Left lung (tissue), 10 donors: ENCODE results near the gene RBM22. TPM values are rescaled to one million over a fixed set of nuclear protein-coding genes. Genes with fewer than 3 reads are reported as not detected.

Experiments used
- ATAC-seq: fragments of 200-7000 bp; cut with Tn5 transposase; one replicate; pipeline ENCODE4 v1.9.1; 2020; ENCODE audit warnings: moderate library complexity
- DNase-seq, 4 donors: peaks; one replicate each; pipeline ENCODE4 v3.0.0-alpha.2; 2013 to 2020
- H3K27ac ChIP-seq, 2 donors: fragments of 200-600 bp; sonication (generic) in 1 of 2; one replicate each; pipeline versions ENCODE4 v1.5.0 to v1.8.0; 2020 to 2021
- H3K27me3 ChIP-seq, 2 donors: fragments of 200-600 bp; sonication (generic) in 1 of 2; one replicate each; pipeline versions ENCODE4 v1.5.0 to v1.8.0; 2020 to 2021
- H3K36me3 ChIP-seq, 2 donors: fragments of 200-600 bp; sonication (generic) in 1 of 2; one replicate each; pipeline versions ENCODE4 v1.5.0 to v1.8.0; 2020 to 2021
- H3K4me1 ChIP-seq, 2 donors: fragments of 200-600 bp; one replicate each; pipeline ENCODE4 v1.8.0; 2021
- H3K4me3 ChIP-seq, 2 donors: fragments of 200-600 bp; sonication (generic) in 1 of 2; one replicate each; pipeline versions ENCODE4 v1.5.0 to v1.8.0; 2020 to 2021; ENCODE audit warnings: mild to moderate bottlenecking in 1 of 2
- H3K9me3 ChIP-seq, 2 donors: fragments of 200-600 bp; sonication (generic) in 1 of 2; one replicate each; pipeline versions ENCODE4 v1.5.0 to v1.8.0; 2020 to 2021
- intact Hi-C, 2 donors: fragments of 100-400 bp; cut with DNase I; formaldehyde crosslinking; loops; one replicate each; pipeline versions ENCODE4 v1.11.2 to v1.14.2; 2022
- polyA plus RNA-seq, 6 donors: library from polyadenylated mRNA; unstranded; fragments of 120-200 nt; gene quantifications; one replicate each; pipeline ENCODE4 v1.2.1, GENCODE V29; 2013; ENCODE audit not compliant: insufficient read length in 6 of 6
- total RNA-seq, 2 donors: library from RNA; stranded (reverse); fragmentation: NEBNext Ultra II Directional; extraction: Animal tissue kit (Norgen Biotek cat#: 25700); gene quantifications; one replicate each; pipeline ENCODE4 v1.2.1, GENCODE V29; 2021
- TF ChIP-seq, protein P1 (sequence below), 2 donors: fragments of 200-600 bp; sonication (generic) in 1 of 2; IDR thresholded peaks; one replicate each; pipeline versions ENCODE4 v1.5.0 to v1.8.0; 2021; ENCODE audit warnings: antibody characterized with exemption in 2 of 2
- donor health status: DM: no; HTN: yes; CAD: no.
- donor health status: DM: no; HTN: no; CAD: no.

Gene RBM22
- total and polyA plus RNA-seq, 8 donors: 36.4 to 81.0 (median 76.8) TPM

DNA sequence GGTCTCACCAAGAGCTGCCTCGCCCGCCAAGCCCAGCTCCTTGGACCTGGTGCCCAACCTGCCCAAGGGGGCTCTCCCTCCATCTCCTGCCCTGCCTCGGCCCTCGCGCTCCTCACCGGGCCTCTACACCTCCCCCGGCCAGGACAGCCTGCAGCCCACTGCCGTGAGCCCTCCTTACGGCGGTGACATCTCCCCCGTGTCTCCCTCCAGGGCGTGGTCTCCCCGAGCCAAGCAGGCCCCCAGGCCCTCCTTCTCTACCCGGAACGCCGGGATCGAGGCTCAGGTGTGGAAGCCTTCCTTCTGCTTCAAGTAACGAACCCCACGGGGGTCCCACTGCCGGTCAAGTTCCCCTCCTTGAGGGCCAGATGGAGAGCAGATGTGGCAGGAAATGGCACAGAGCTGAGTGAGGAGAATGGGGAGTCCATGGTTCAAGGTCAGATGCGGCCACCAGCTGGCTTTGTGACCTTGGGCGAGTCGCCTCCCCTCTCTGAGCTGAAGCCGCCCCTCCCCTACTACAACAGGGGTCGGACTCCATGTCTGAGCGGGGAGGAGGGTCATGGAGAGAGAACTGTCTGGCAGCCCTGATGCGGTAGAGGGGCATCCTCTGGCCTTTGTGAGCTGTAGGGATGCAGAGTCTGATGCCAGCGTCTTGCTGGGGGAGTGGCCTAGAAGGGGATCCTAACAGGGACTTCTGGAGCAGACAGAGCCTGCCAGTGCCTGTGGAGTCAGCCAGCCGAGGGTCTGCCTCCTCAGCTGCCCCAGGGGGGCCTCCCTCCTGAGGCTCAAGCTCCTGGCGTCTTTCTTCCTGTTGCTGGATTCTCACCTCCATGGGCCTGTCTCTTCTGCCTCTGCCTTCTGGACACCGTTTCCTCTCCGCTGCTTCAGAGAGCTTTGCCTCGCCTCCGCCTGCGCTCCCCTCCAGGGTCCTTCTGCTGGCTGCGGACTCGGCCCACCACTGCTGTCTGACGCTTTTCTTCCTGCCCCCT is 50.5 kb downstream of the RBM22 start:
- peak in 1 of 4 donors; percentile 24 for DNase-seq
- no peak for ATAC-seq
- no peak overlapping the region for H3K4me3 ChIP-seq
- intact Hi-C loops: no loop called here
- TF ChIP-seq, protein P1, sequence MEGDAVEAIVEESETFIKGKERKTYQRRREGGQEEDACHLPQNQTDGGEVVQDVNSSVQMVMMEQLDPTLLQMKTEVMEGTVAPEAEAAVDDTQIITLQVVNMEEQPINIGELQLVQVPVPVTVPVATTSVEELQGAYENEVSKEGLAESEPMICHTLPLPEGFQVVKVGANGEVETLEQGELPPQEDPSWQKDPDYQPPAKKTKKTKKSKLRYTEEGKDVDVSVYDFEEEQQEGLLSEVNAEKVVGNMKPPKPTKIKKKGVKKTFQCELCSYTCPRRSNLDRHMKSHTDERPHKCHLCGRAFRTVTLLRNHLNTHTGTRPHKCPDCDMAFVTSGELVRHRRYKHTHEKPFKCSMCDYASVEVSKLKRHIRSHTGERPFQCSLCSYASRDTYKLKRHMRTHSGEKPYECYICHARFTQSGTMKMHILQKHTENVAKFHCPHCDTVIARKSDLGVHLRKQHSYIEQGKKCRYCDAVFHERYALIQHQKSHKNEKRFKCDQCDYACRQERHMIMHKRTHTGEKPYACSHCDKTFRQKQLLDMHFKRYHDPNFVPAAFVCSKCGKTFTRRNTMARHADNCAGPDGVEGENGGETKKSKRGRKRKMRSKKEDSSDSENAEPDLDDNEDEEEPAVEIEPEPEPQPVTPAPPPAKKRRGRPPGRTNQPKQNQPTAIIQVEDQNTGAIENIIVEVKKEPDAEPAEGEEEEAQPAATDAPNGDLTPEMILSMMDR (IDR thresholded peaks at IDR 0.05): no peak
- H3K9me3 ChIP-seq: no peaks in the 10 kb centered on the region
- no peaks in the 10 kb centered on the region for H3K27me3 ChIP-seq
- H3K36me3 ChIP-seq: peaks cover 0 to 30% of the 10 kb centered on the region in 2 donors
- peaks cover under 1 to 13% of the 10 kb centered on the region in 2 donors for H3K4me1 ChIP-seq
- H3K27ac ChIP-seq: no peak overlapping the region

DNA sequence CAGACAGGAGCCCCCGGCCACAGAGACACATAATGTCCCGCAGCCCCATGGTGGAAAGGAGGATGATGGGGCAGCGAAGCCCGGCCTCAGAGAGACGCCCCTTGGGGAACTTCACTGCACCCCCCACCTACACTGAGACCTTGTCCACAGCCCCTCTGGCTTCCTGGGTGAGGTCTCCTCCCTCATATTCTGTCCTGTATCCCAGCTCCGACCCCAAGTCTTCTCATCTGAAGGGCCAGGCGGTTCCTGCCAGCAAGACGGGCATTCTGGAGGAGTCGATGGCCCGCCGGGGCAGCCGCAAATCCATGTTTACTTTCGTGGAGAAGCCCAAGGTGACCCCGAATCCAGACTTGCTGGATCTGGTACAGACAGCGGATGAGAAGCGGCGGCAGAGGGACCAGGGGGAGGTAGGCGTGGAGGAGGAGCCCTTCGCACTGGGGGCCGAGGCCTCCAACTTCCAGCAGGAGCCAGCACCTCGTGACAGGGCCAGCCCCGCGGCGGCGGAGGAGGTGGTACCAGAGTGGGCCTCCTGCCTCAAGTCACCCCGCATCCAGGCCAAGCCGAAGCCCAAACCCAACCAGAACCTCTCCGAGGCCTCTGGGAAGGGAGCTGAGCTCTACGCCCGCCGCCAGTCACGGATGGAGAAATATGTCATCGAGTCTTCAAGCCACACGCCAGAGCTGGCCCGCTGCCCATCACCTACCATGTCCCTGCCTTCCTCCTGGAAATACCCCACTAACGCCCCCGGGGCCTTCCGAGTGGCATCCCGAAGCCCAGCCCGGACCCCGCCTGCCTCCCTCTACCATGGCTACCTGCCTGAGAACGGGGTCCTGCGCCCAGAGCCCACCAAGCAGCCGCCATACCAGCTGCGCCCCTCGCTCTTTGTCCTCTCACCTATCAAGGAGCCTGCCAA is 51.5 kb downstream of the RBM22 start:
- ATAC-seq: no peak
- no peak overlapping the region for H3K27ac ChIP-seq
- H3K36me3 ChIP-seq: peaks cover 0 to 30% of the 10 kb centered on the region in 2 donors
- DNase-seq: no peak
- intact Hi-C loops: loop anchor here in 1 of 2 donors (10.0 kb wide), 1 partner anchor 75 kb away; no protein-coding TSS in a partner anchor
- no peaks in the 10 kb centered on the region for H3K9me3 ChIP-seq
- no peaks in the 10 kb centered on the region for H3K27me3 ChIP-seq
- no peak overlapping the region for H3K4me3 ChIP-seq
- peaks cover 10 to 23% of the 10 kb centered on the region in 2 donors for H3K4me1 ChIP-seq
- TF ChIP-seq, protein P1 (IDR thresholded peaks at IDR 0.05): no peak

DNA sequence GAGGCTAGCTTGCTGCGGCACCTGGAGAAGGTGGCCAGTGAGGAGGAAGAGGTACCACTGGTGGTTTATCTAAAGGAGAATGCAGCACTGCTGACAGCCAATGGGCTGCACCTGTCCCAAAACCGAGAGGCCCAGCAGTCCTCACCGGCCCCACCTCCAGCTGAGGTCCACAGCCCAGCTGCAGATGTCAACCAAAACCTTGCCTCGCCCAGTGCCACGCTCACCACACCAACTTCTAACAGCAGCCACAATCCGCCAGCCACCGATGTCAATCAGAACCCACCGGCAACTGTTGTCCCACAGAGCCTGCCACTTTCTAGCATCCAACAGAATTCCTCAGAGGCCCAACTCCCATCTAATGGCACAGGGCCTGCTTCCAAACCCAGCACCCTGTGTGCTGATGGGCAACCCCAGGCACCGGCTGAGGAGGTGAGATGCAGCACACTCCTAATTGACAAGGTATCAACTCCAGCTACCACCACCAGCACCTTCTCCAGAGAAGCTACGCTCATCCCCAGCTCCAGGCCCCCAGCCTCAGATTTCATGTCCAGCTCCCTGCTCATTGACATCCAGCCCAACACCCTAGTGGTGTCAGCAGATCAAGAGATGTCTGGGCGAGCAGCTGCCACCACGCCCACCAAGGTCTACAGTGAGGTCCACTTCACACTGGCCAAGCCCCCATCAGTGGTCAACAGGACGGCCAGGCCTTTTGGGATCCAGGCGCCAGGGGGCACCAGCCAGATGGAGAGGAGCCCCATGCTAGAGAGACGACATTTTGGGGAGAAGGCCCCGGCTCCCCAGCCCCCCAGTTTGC is 52.4 kb downstream of the RBM22 start:
- TF ChIP-seq, protein P1 (IDR thresholded peaks at IDR 0.05): no peak
- Histone ChIP-seq H3K4me1 (peaks cover 17 to 31% of the 10 kb centered on the region in 2 donors), H3K9me3 (no peaks in the 10 kb centered on the region), H3K36me3 (peaks cover 0 to 30% of the 10 kb centered on the region in 2 donors), H3K27ac (no peak overlapping the region), H3K4me3 (no peak overlapping the region), H3K27me3 (no peaks in the 10 kb centered on the region)
- ATAC-seq: no peak
- intact Hi-C loops: loop anchor here in 1 of 2 donors (10.0 kb wide), 1 partner anchor 74 kb away; no protein-coding TSS in a partner anchor
- peak in 1 of 4 donors; percentile 27 for DNase-seq

DNA sequence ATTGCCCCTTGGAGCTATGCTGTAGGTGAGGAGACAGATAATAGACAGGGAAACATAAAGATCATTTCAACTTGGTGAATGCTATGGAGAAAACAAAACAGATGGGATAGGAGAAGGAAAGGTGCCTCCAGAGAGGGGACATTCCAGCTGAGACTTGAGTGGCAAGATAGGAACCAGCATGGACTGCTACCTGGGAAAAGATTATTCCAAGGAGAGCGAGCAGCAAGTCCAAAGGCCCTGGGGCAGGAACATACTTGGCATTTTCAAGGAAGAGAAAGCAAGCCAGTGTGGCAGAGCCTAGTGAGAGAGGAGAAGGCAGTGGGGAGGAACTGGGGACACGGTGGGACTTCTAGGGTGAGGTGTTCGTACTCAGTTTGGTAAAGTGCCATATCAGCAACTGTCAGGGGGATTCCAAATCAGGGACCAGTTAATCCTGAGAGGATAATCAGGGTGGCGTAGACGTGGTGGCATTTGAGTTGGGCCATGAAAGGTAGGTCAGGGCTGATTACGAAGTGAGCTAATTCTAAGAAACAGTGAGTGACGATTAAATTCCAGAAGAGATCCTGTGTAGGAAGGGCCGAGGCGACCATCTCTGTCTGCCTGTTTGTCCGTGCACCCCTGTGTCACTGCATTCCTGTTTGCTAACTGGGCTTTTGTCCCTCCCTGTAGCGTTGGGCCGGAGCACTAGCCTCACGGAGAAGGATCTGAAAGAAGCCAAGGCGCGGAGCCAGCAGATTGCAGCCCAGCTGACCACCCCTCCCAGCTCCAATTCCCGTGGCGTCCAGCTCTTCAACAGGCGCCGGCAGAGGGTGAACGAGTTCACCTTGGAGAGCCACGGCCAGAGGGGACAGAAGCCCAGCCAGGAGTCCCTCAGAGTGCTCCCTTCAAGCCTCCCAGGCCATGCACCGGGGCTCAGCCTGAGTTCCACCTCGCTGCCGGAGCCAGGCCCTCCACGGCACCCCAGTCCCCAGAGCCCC is 53.3 kb downstream of the RBM22 start:
- DNase-seq (peak in 1 of 4 donors; percentile 74), ATAC-seq (peak; percentile 44)
- TF ChIP-seq, protein P1 (IDR thresholded peaks at IDR 0.05): no peak
- Histone ChIP-seq H3K9me3 (no peaks in the 10 kb centered on the region), H3K27me3 (no peaks in the 10 kb centered on the region), H3K27ac (no peak overlapping the region), H3K4me1 (peaks cover 27 to 40% of the 10 kb centered on the region in 2 donors), H3K4me3 (no peak overlapping the region), H3K36me3 (peaks cover 0 to 30% of the 10 kb centered on the region in 2 donors)
- intact Hi-C loops: loop anchor here in 1 of 2 donors (10.0 kb wide), 1 partner anchor 73 kb away; no protein-coding TSS in a partner anchor
